Measurements from ENCODE around the gene SLCO2A1.

DNA sequence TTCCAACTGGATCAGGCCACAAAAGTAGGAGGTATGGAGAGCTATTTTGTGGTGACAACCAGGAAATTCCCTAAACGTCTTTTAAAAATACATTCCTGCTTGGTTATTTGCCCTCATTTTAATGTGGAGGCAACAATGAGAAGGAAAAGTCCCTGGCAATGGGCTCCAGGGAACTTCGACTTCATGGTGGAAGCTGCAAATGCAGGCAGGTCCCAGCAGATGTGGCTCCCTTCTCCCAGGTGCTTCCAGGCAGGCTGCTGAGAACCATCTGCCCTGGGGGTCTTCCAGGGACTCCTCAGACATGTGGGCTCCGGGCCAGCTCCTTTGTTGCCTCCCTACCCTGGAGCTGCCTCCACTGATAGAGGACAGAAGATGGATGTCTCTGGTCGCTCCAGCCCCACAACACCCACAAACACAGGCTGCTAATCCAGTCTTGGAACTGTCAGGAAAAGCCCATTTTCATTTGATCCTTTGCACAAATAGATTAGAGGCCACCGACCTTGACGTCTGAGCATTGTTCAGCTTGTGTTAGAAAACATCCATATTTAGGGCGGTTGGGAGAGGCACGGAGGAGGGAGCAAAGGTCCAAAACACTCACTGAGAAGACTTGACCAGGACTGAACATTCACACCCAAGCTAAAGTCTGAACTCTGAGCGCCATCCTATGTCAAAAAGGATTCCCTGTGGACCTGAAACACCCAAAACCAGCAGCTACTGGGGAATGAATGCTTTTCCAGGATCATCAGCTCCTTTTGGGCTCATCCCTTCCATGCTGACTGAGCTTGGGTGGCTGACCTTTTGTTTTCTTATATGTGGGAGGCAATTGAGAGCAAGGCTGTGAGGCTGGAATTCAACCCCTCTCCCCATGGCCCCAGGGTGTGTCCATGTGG is 30.2 kb upstream of the SLCO2A1 start:
- no peak for TF ChIP-seq HDGF (IDR thresholded peaks at IDR 0.05; ENCODE audit: borderline replicate concordance)
- TF ChIP-seq BHLHE40 (IDR thresholded peaks at IDR 0.05; ENCODE audit: borderline replicate concordance): no peak
- TF ChIP-seq ELF4 (IDR thresholded peaks at IDR 0.05): no peak
- no peak for TF ChIP-seq SP1 (IDR thresholded peaks at IDR 0.05)
- TF ChIP-seq L3MBTL2 (conservative IDR thresholded peaks at IDR 0.05): no peak
- no peak for TF ChIP-seq SUZ12 (IDR thresholded peaks at IDR 0.05)
- no peak for TF ChIP-seq FOXM1 (IDR thresholded peaks at IDR 0.05; ENCODE audit: borderline replicate concordance)
- no peak for TF ChIP-seq TARDBP (IDR thresholded peaks at IDR 0.05)
- no peak for TF ChIP-seq PKNOX1 (IDR thresholded peaks at IDR 0.05)
- TF ChIP-seq CTBP1 (IDR thresholded peaks at IDR 0.05; ENCODE audit: borderline replicate concordance): no peak
- TF ChIP-seq ARNT (IDR thresholded peaks at IDR 0.05): no peak
- no peak for TF ChIP-seq LEF1 (IDR thresholded peaks at IDR 0.05; ENCODE audit: borderline replicate concordance)
- no peak for TF ChIP-seq FOXA1 (IDR thresholded peaks at IDR 0.05)
- no peak for TF ChIP-seq ZNF384 (IDR thresholded peaks at IDR 0.05)

All from HEK293T (cell line).